Measurements from ENCODE around the gene ATG5.
"Not testable (repeated sequence)": the region's sequence is repeated elsewhere in the genome, so short reads cannot be mapped to it uniquely, and the experiment has no call there.

Gene ATG5

GRCh38 chr6:106152476-106152875, 173.1 kb downstream of the ATG5 start:
- not testable (repeated sequence) for DNase-seq

- no peak for DNase-seq
Observed at GRCh38 chr6:106149472-106150069, 176.0 kb downstream of the ATG5 start.

GRCh38 chr6:106147476-106147875, 178.1 kb downstream of the ATG5 start:
- no peak for DNase-seq

- no peak for DNase-seq
Observed at GRCh38 chr6:106146852-106147351, 178.7 kb downstream of the ATG5 start.

GRCh38 chr6:106145741-106146227, 179.8 kb downstream of the ATG5 start:
- DNase-seq = no peak

GRCh38 chr6:106145144-106145543, 180.4 kb downstream of the ATG5 start:
- DNase-seq = no peak

GRCh38 chr6:106143665-106144064, 181.9 kb downstream of the ATG5 start:
- DNase-seq = no peak

GRCh38 chr6:106142876-106143431, 182.6 kb downstream of the ATG5 start:
- DNase-seq = no peak

- no peak for DNase-seq
Observed at GRCh38 chr6:106141441-106142237, 183.9 kb downstream of the ATG5 start.

- no peak for DNase-seq
Observed at GRCh38 chr6:106138151-106138550, 187.4 kb downstream of the ATG5 start.

GRCh38 chr6:106136845-106137244, 188.7 kb downstream of the ATG5 start:
- DNase-seq = no peak

GRCh38 chr6:106135911-106136571, 189.5 kb downstream of the ATG5 start:
- no peak for DNase-seq

GRCh38 chr6:106134906-106135634, 190.5 kb downstream of the ATG5 start:
- DNase-seq = no peak
